Mucosa of descending colon (tissue), 3 donors: ENCODE results near the gene SEMA3E. TPM values are rescaled to one million over a fixed set of nuclear protein-coding genes. Genes with fewer than 3 reads are reported as not detected.

ENCODE experiments used
- ATAC-seq: fragments of 200-7000 bp; cut with Tn5 transposase; one replicate; pipeline ENCODE4 v1.9.1; 2020; ENCODE audit warnings: mild to moderate bottlenecking, moderate library complexity
- DNase-seq, 3 donors: peaks; one replicate each; pipeline ENCODE4 v3.0.0-alpha.2; 2020
- H3K36me3 ChIP-seq: fragments of 200-600 bp; one replicate; pipeline ENCODE4 v1.8.0; 2021; ENCODE audit warnings: low read depth, mild to moderate bottlenecking
- H3K4me1 ChIP-seq: fragments of 200-600 bp; one replicate; pipeline ENCODE4 v1.8.0; 2021; ENCODE audit warnings: low read depth, mild to moderate bottlenecking
- H3K4me3 ChIP-seq: fragments of 200-600 bp; one replicate; pipeline ENCODE4 v1.8.0; 2021; ENCODE audit warnings: mild to moderate bottlenecking
- H3K9me3 ChIP-seq: fragments of 200-600 bp; one replicate; pipeline ENCODE4 v1.8.0; 2021; ENCODE audit warnings: mild to moderate bottlenecking
- CTCF ChIP-seq: fragments of 200-600 bp; IDR thresholded peaks from one replicate; pipeline ENCODE4 v1.8.0; 2022; ENCODE audit warnings: antibody characterized with exemption, mild to moderate bottlenecking
- intact Hi-C, 2 donors: fragments of 100-400 bp; cut with DNase I in 1 of 2; cut with micrococcal nuclease in 1 of 2; formaldehyde crosslinking; loops; one replicate each; pipeline versions ENCODE4 v1.11.0 to v1.11.1; 2022; cut with DNase I, micrococcal nuclease
- total RNA-seq, 3 donors: library from RNA; stranded (reverse); fragmentation: NEBNext Ultra II Directional in 2 of 3; extraction: Animal tissue kit (Norgen Biotek cat#: 25700) in 2 of 3; gene quantifications; one replicate each; pipeline versions ENCODE4 v1.2.1 to v1.2.4, GENCODE V29; 2021 to 2023
- donor health status: DM: no; HTN: no; CAD: no; lungs with moderate emphysema.
- donor health status: DM: no; HTN: no; CAD: no.
- donor health status: DM: no; HTN: yes; CAD: no.

SEMA3E gene
- total RNA-seq, 3 donors from 2014 or later = 1.7 to 5.8 (median 2.7) TPM

- no peak overlapping the region for H3K4me3 ChIP-seq
Observed at GRCh38 chr7:83520726-83521125, 128.2 kb downstream of the SEMA3E start.

GRCh38 chr7:83519240-83519639 lies 129.7 kb downstream of the SEMA3E start:
- ATAC-seq (no peak), DNase-seq (no peak)
- Histone ChIP-seq H3K36me3 (no peaks in the 10 kb centered on the region), H3K9me3 (no peaks in the 10 kb centered on the region), H3K4me1 (no peaks in the 10 kb centered on the region), H3K4me3 (no peak overlapping the region)
- TF ChIP-seq CTCF = no peak
- intact Hi-C loops = no loop called here

More at GRCh38 chr7:83520726-83521125, 128.2 kb downstream of the SEMA3E start:
- intact Hi-C loops = no loop called here
- no peaks in the 10 kb centered on the region for H3K4me1 ChIP-seq
- ATAC-seq (no peak), DNase-seq (no peak)
- no peak for TF ChIP-seq CTCF
- H3K36me3 ChIP-seq = no peaks in the 10 kb centered on the region
- no peaks in the 10 kb centered on the region for H3K9me3 ChIP-seq

GRCh38 chr7:83517035-83517700 lies 131.8 kb downstream of the SEMA3E start:
- DNase-seq (no peak), ATAC-seq (no peak)
- no peak overlapping the region for H3K4me3 ChIP-seq
- TF ChIP-seq CTCF = no peak
- H3K9me3 ChIP-seq = no peaks in the 10 kb centered on the region
- H3K4me1 ChIP-seq = no peaks in the 10 kb centered on the region
- no peaks in the 10 kb centered on the region for H3K36me3 ChIP-seq
- intact Hi-C loops = no loop called here

- Histone ChIP-seq H3K4me3 (no peak overlapping the region), H3K9me3 (no peaks in the 10 kb centered on the region), H3K36me3 (no peaks in the 10 kb centered on the region), H3K4me1 (no peaks in the 10 kb centered on the region)
- DNase-seq (no peak), ATAC-seq (no peak)
- TF ChIP-seq CTCF = no peak
- intact Hi-C loops = no loop called here
Observed at GRCh38 chr7:83514977-83515376, 134.0 kb downstream of the SEMA3E start.

GRCh38 chr7:83509255-83510021 lies 139.5 kb downstream of the SEMA3E start:
- H3K4me1 ChIP-seq = no peaks in the 10 kb centered on the region
- H3K4me3 ChIP-seq = no peak overlapping the region
- intact Hi-C loops = no loop called here
- no peak for TF ChIP-seq CTCF
- no peaks in the 10 kb centered on the region for H3K9me3 ChIP-seq
- H3K36me3 ChIP-seq = no peaks in the 10 kb centered on the region
- ATAC-seq = no peak
- no peak for DNase-seq
